T-cell (primary cell): Measurements from ENCODE around the gene TTLL10. TPM values are rescaled to one million over a fixed set of nuclear protein-coding genes. Genes with fewer than 3 reads are reported as not detected.

Source experiments
- ATAC-seq, 4 experiments: fragments of 200-7000 bp in 3 of 4; fragments of 150-1000 bp in 1 of 4; cut with Tn5 transposase; replicated peaks in 1 of 4; 1 replicate in 3 of 4; 2 replicates in 1 of 4; pipeline ENCODE4 v1.10.0; 2021; ENCODE audit warnings: moderate library complexity in 3 of 4, mild to moderate bottlenecking in 2 of 4, moderate number of reproducible peaks in 1 of 4
- CTCF ChIA-PET, 2 donors: fragments of 300-600 bp; sonication (Branson Sonifier 250); formaldehyde crosslinking; loops; one replicate each; lab custom pipeline; 2022; ENCODE audit warnings: antibody characterized with exemption in 2 of 2; lab: Charles Lee
- POLR2A ChIA-PET, 2 donors: fragments of 300-600 bp; sonication (Branson Sonifier 250); formaldehyde crosslinking; loops; one replicate each; lab custom pipeline; 2022; ENCODE audit warnings: antibody characterized with exemption in 2 of 2; lab: Charles Lee
- DNase-seq, 35 experiments: peaks; one replicate each; pipeline versions ENCODE4 v3.0.0 to v3.0.0-alpha.2; 2013 to 2023
- H3K27ac ChIP-seq: one replicate; pipeline ENCODE4 v1.5.1; 2013; ENCODE audit warnings: low read length
- H3K27me3 ChIP-seq, 2 experiments: replicated peaks in 1 of 2; 1 replicate in 1 of 2; 2 replicates in 1 of 2; pipeline versions ENCODE4 v1.6.1 to v1.7.0; 2013; ENCODE audit warnings: low read length in 1 of 2, mixed read lengths in 1 of 2; ENCODE audit not compliant: control insufficient read depth in 2 of 2, insufficient read depth in 2 of 2; ENCODE audit errors: extremely low read depth in 1 of 2
- H3K36me3 ChIP-seq, 2 donors: 1 replicate in 1 of 2; 2 replicates in 1 of 2; pipeline versions ENCODE4 v1.6.1 to v1.7.0; 2013; ENCODE audit warnings: low read length in 1 of 2; ENCODE audit not compliant: control insufficient read depth in 2 of 2, insufficient read depth in 1 of 2; ENCODE audit errors: extremely low read depth in 1 of 2
- H3K4me1 ChIP-seq, 2 experiments: 1 replicate in 1 of 2; 2 replicates in 1 of 2; pipeline versions ENCODE4 v1.6.1 to v1.7.0; 2013; ENCODE audit warnings: low read length in 2 of 2, mixed read lengths in 1 of 2; ENCODE audit not compliant: insufficient read depth in 2 of 2, control insufficient read depth in 1 of 2; ENCODE audit errors: extremely low read depth in 1 of 2
- H3K4me3 ChIP-seq, 2 donors: 1 replicate in 1 of 2; 2 replicates in 1 of 2; pipeline versions ENCODE4 v1.5.1 to v1.7.0; 2013; ENCODE audit warnings: mild to moderate bottlenecking in 2 of 2, low read length in 1 of 2, moderate library complexity in 1 of 2; ENCODE audit not compliant: control insufficient read depth in 1 of 2; ENCODE audit errors: extremely low read depth in 1 of 2
- H3K9me3 ChIP-seq: 2 replicates; pipeline ENCODE4 v1.7.0; 2013
- H3K27ac Mint-ChIP-seq, 2 donors: one replicate each; pipeline ENCODE4 v1.8.0; 2020 to 2021; ENCODE audit warnings: mild to moderate bottlenecking in 2 of 2, mixed read lengths in 2 of 2
- H3K27me3 Mint-ChIP-seq, 2 donors: one replicate each; pipeline ENCODE4 v1.8.0; 2021 to 2022; ENCODE audit warnings: mixed read lengths in 2 of 2
- H3K36me3 Mint-ChIP-seq: one replicate; pipeline ENCODE4 v1.8.0; 2021; ENCODE audit warnings: mixed read lengths
- H3K4me1 Mint-ChIP-seq, 3 donors: one replicate each; pipeline ENCODE4 v1.8.0; 2020 to 2022; ENCODE audit warnings: mixed read lengths in 3 of 3, mild to moderate bottlenecking in 1 of 3
- H3K4me3 Mint-ChIP-seq, 3 donors: one replicate each; pipeline ENCODE4 v1.8.0; 2020 to 2022; ENCODE audit warnings: mild to moderate bottlenecking in 3 of 3, mixed read lengths in 3 of 3, moderate library complexity in 3 of 3
- H3K9me3 Mint-ChIP-seq, 3 donors: one replicate each; pipeline ENCODE4 v1.8.0; 2020 to 2022; ENCODE audit warnings: mixed read lengths in 3 of 3
- WGBS: methylation state at CpG from one replicate; pipeline ENCODE4 v1.1.5; 2013; ENCODE audit warnings: missing lambda C conversion rate; ENCODE audit not compliant: insufficient coverage; 5-methylcytosine and 5-hydroxymethylcytosine counted together
- total RNA-seq, 35 experiments: library from RNA in 6 of 35; stranded (reverse) in 6 of 35; fragments of 120-200 nt in 1 of 35; gene quantifications; one replicate each; pipeline versions ENCODE4 v1.2.1 to v1.2.4 and lab custom pipeline; 2013 to 2026

Gene TTLL10
- total RNA-seq, 5 donors from 2014 or later (not counting 1 experiment from before 2014, with no cell fraction given), result 0.26 to 1.0 (median 0.47) TPM; not detected in 1

DNA sequence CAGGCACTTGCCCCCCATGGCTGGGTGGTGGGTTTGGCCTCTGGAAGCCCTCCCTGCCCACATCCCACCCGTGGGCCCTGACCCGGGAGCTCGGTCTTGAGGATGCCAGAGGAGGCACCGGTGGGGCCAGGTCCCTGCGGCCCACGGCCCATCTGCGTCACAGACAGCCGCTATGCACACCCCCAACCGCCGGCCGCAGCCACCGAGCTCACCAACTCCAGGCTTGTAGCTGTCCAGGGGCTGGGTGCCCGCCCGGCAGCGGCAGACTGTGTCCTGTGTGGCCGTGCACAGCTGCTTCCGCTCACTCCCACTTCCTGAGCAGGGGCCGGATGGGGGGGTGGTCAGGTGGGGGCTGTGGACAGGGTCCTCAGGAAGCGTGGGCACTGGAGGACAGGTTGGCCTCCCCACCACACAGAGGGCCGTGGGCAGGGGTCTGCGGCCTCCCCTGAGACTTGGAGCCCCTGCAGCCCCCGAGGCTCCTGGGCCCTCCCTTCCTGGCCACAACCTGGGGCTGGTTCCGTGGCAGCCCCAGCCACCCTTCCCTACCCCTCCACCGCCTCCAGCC, 39.2 kb downstream of the TTLL10 start:
- no peaks in the 10 kb centered on the region for H3K9me3 ChIP-seq
- CTCF ChIA-PET, result no interaction called here
- H3K4me3 Mint-ChIP-seq, result peak overlapping the region; percentile 28 to 65 (median 58)
- H3K36me3 Mint-ChIP-seq, result peaks cover 8% of the 10 kb centered on the region
- no peaks in the 10 kb centered on the region for H3K27me3 Mint-ChIP-seq
- H3K4me3 ChIP-seq, result peak overlapping the region; percentile 19 to 51
- WGBS, result 4% methylated on average over 17 of the region's 24 CpGs
- ATAC-seq (peak; percentile 5 to 12 (median 9)), DNase-seq (peak in 25 of 35 experiments; percentile 32 to 73 (median 46))
- H3K36me3 ChIP-seq, result peaks cover 0 to 5% of the 10 kb centered on the region in 2 donors
- H3K4me1 Mint-ChIP-seq, result peaks cover 30 to 53% (median 41%) of the 10 kb centered on the region in 3 donors
- H3K27ac Mint-ChIP-seq, result no peak overlapping the region
- peak overlapping the region; percentile 72 for H3K27ac ChIP-seq
- H3K9me3 Mint-ChIP-seq, result no peaks in the 10 kb centered on the region
- H3K4me1 ChIP-seq, result peaks cover 21 to 84% of the 10 kb centered on the region in 2 experiments
- peaks cover 0 to 2% of the 10 kb centered on the region in 2 experiments for H3K27me3 ChIP-seq
- POLR2A ChIA-PET, result no interaction called here

GRCh38 chr1:1213345-1214265, 39.9 kb downstream of the TTLL10 start, which contains the start of gene TNFRSF4:
TSS of gene TNFRSF4 (minus strand) at chr1:1214153. CDS start at chr1:1214127, 26 bp downstream.
- DNase-seq, result peak in 11 of 35 experiments; percentile 3 to 63 (median 38)
- POLR2A ChIA-PET, result no interaction called here

DNA sequence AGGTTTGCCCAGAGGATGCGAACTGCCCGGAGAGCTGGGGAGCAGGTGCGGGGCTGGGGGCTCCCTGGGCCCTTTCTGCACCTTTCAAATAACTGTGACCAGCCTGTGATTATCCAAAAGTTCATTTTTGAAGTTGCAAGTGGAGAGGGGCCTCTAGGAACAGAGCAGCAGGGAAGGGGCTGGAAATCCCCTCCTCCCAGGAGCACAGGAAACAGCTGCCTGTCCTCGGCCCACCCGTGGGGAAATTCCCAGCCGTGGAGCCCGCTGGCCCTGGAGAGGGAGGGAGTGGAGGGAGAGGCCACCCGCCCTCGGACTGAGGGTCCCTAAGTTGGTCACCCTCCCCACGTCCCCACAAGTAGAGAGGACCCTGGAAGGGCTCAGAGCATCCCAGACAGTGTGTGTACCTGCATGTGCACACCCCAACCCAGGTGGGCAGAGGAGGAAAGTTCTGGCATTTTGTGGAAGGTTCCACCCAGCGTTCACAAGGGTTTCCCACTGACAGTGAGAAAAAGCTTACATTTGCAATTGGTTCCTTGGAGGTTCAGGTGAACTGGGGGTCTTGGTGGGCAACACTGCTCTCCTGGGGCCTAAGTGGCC, 41.5 kb downstream of the TTLL10 start:
- DNase-seq, result peak in 1 of 35 experiments; percentile 66
- Histone ChIP-seq H3K27me3 (no peaks in the 10 kb centered on the region), H3K36me3 (peaks cover 8 to 23% of the 10 kb centered on the region in 2 donors), H3K9me3 (no peaks in the 10 kb centered on the region), H3K4me3 (no peak overlapping the region), H3K27ac (peak overlapping the region; percentile 81), H3K4me1 (peaks cover 13 to 88% of the 10 kb centered on the region in 2 experiments)
- Mint-ChIP-seq H3K9me3 (no peaks in the 10 kb centered on the region), H3K27ac (peak overlapping the region; percentile 79 to 82), H3K27me3 (no peaks in the 10 kb centered on the region), H3K4me3 (peak overlapping the region in 2 of 3 donors; percentile 37 to 65), H3K4me1 (peaks cover 17 to 49% (median 31%) of the 10 kb centered on the region in 3 donors), H3K36me3 (peaks cover 14% of the 10 kb centered on the region)
- ATAC-seq, result peak in 1 of 4 experiments; percentile 21
- ChIA-PET POLR2A (interaction anchor here in 1 of 2 donors (0.5 kb wide), 1 partner anchor 175 kb away, joined by 3 read pairs; no protein-coding TSS in a partner anchor), CTCF (no interaction called here)
- 51% methylated on average over 2 of the region's 11 CpGs for WGBS

More at GRCh38 chr1:1213345-1214265, 39.9 kb downstream of the TTLL10 start, which contains the start of gene TNFRSF4:
- H3K4me3 ChIP-seq, result peak within 1 kb of the TSS; percentile 44 to 51
- Mint-ChIP-seq H3K4me1 (peaks cover 22 to 51% (median 37%) of the 10 kb centered on the region in 3 donors), H3K27me3 (no peaks in the 10 kb centered on the region), H3K36me3 (peaks cover 11% of the 10 kb centered on the region), H3K4me3 (peak within 1 kb of the TSS; percentile 53 to 65 (median 63)), H3K9me3 (no peaks in the 10 kb centered on the region), H3K27ac (peak within 1 kb of the TSS; percentile 79 to 82)
- no peaks in the 10 kb centered on the region for H3K9me3 ChIP-seq
- H3K27me3 ChIP-seq, result no peaks in the 10 kb centered on the region
- WGBS, result 3% methylated on average over 53 of the region's 56 CpGs
- peak within 1 kb of the TSS; percentile 81 for H3K27ac ChIP-seq
- CTCF ChIA-PET, result no interaction called here
- peaks cover 4 to 12% of the 10 kb centered on the region in 2 donors for H3K36me3 ChIP-seq
- peaks cover 18 to 84% of the 10 kb centered on the region in 2 experiments for H3K4me1 ChIP-seq
- ATAC-seq, result peak; percentile 16 to 32 (median 22)

DNA sequence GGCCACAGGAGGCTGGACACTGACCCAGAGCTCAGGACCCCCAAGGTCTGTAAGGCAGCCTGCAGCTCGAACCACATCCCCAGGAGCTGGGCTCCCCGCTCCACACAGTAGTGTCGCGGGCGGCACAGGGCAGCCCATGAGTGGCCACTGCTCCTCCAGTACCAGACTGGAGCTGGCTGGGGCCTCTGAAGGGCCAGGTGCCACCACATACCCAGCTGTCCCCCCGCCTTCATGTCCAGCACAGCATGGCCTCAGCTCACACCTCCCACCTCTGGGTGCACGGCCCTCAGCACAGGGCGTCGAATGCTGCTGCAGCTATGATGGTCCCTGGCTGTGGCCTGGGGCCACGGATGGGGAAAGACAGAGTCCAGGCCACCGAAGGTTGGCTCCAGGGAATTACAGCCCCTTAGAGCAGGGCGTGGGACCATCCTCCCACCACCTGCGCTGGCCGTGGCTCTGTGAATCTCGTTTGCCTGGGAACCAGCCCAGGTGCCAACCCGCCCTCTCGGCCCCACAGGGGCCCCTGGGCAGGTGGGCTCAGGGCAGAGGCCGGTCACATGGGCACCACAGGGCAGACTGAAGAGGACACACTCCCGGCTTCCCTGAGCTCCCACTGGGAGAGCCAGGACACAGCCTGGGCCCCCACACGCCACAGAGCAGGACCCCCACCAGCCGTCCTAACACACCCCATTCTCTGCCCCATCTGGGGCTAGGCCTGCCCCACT, 42.4 kb downstream of the TTLL10 start:
- Histone ChIP-seq H3K27ac (peak overlapping the region; percentile 81), H3K27me3 (no peaks in the 10 kb centered on the region), H3K4me1 (peaks cover 13 to 93% of the 10 kb centered on the region in 2 experiments), H3K4me3 (no peak overlapping the region), H3K9me3 (no peaks in the 10 kb centered on the region), H3K36me3 (peaks cover 9 to 32% of the 10 kb centered on the region in 2 donors)
- Mint-ChIP-seq H3K9me3 (no peaks in the 10 kb centered on the region), H3K36me3 (peaks cover 20% of the 10 kb centered on the region), H3K27me3 (no peaks in the 10 kb centered on the region), H3K4me1 (peaks cover 17 to 50% (median 31%) of the 10 kb centered on the region in 3 donors), H3K4me3 (peak overlapping the region in 1 of 3 donors; percentile 65), H3K27ac (peak overlapping the region; percentile 90 to 96)
- DNase-seq (no peak), ATAC-seq (no peak)
- WGBS, result 90% methylated on average over 18 of the region's 21 CpGs
- CTCF ChIA-PET, result no interaction called here
- POLR2A ChIA-PET, result no interaction called here

DNA sequence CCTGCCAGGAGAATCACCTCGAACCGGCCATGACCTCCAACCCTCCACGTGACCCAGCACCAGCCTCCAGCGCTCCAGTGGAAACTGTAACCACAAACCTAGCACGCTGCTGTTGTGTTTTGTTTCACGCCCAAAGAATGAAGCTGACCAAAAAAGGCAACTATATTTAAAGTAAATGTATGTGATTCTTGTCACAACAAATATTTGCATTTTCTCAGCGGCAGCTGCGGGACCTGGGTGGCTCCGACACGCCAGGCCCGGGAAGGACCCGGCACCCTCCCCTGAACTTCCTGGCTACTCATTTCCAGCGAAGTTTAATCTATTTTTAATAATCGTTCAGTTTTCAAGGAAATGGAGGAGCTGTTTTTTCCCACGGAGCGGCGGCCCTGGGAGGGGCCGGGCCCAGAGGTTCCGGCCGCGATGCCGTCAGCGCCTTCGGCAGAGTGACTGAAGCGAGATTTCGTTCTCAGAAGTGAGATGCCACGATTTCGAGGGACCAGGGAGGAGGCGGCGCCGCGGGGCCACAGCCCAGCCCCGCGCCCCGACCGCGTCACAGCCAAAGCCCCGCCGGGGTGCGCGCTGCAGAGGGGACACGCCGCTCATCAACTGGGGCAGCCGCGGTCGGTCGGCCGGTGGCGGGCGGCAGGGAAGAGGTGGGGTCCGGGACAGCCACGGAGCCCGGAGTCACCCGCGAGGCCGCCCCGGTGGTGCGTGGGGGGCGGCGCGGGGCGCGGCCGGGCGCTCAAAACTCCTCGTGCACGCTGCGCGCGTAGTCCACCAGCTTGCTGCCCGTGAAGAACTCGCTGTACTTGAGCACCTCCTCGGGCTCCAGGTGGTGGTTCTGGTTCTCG, 43.3 kb downstream of the TTLL10 start:
- H3K36me3 Mint-ChIP-seq, result peaks cover 24% of the 10 kb centered on the region
- H3K9me3 ChIP-seq, result no peaks in the 10 kb centered on the region
- H3K4me3 ChIP-seq, result no peak overlapping the region
- ATAC-seq, result peak in 3 of 4 experiments; percentile 12 to 30 (median 25)
- peaks cover 9 to 41% of the 10 kb centered on the region in 2 donors for H3K36me3 ChIP-seq
- H3K27ac ChIP-seq, result peak overlapping the region; percentile 81
- peaks cover 13 to 89% of the 10 kb centered on the region in 2 experiments for H3K4me1 ChIP-seq
- H3K4me3 Mint-ChIP-seq, result peak overlapping the region; percentile 21 to 55 (median 31)
- peak in 19 of 35 experiments; percentile 30 to 73 (median 44) for DNase-seq
- peaks cover 17 to 48% (median 29%) of the 10 kb centered on the region in 3 donors for H3K4me1 Mint-ChIP-seq
- CTCF ChIA-PET, result interaction anchor here in 1 of 2 donors (0.7 kb wide), 1 partner anchor 16 kb away, joined by 3 read pairs; no protein-coding TSS in a partner anchor
- peak overlapping the region; percentile 90 to 96 for H3K27ac Mint-ChIP-seq
- WGBS, result 82% methylated on average over 64 of the region's 74 CpGs
- H3K27me3 ChIP-seq, result no peaks in the 10 kb centered on the region
- H3K9me3 Mint-ChIP-seq, result no peaks in the 10 kb centered on the region
- POLR2A ChIA-PET, result no interaction called here
- H3K27me3 Mint-ChIP-seq, result no peaks in the 10 kb centered on the region
